T follicular helper cell (primary cell): ENCODE results near the gene MKNK2.
"Not testable (repeated sequence)": the region's sequence is repeated elsewhere in the genome, so short reads cannot be mapped to it uniquely, and the experiment has no call there.

ENCODE experiments used
- DNase-seq: peaks from one replicate; pipeline ENCODE4 v3.0.0-alpha.2; 2020; ENCODE audit warnings: low read depth

MKNK2 gene

DNA sequence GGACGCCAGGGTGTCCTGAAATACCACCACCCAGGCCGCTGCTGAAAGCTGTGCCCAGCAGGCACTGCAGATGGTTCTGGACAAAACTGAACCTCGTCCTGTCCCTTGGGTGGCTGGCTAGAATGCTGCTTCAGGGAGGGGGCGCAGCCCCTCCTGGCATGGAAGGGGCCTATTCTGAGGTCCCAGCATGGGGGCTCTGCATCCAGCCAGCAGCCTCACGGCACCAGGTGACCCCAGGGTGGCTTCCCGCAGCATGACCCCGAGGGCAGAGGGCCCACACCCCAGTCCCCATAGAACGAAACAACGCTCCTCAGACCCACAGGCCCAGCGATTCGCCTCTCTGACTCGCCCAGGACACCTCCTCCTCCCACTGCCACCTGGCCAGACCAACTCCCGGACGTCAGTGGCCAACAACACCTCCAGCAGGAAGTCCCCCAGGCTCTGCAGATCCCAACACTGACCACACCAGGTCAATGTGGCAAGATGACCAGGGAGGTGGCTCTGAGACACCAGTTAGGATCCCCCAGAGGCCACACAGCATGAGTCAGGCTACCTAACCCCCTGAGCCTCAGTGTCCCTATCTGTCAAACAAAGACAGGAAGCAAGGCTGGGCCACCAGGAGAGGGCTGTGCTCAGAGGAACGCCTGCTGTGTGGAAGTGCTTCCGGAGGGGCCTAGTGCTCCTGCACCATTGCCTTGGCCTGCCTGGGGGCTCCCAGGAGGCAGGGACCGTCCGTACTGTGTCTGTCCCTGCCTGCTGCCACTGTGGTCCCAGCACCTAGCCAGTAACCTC, 6.1 kb downstream of the MKNK2 start:
- DNase-seq = no peak

DNA sequence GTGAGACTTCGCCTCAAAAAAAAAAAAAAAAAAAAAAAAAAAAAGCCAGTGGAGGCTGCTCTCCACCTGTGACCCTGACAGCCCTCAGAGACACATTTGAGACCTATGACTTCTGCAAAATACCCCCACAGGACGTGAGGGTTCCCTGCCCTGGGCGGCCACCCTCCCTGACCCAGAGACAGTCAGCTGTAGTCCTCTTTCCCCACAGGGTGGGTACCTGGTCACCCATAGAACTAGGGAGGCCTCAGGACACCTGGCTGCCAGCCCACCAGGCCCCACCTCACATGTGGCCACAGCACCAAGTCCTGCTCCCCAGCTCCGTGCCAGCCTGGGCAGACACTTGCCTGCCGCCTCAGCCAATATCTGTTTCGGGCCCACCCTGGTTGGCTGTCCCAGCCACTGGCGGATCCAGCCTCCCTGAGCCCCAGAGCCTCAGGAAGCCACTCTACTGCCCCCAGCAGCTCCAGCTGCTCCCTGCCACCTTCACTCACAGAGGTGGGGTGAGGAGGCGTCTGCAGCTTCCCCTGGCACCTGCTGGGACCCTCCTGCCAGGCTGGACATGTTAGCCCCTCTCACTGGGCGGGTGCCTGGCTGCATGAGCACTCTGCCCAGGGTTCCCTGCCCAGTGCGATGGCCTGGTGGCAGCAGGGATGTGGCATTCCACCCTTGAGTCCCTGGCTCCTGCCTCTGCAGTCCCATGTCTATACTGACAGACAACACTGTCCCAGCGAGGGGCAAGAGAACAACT, 6.9 kb downstream of the MKNK2 start:
- DNase-seq = no peak

DNA sequence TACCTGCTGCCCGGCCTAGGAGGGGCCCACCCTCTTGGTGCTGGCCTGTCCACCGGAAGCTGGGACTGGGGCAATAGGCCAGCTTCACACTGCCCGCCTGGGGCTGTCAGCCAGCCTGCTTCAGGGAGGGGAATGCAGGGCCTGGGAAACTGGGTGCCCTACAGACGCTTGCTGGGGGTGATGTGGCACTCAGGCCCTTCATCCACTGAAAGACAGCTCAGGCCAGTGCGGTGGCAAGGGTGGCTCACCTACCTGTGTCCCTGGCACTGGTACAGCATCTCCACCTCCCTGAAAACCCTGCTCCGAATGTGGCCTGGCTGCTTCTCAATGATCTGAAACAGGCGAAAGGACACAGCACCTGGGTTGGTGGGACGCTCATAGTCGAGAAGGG, 7.8 kb downstream of the MKNK2 start:
- no peak for DNase-seq

DNA sequence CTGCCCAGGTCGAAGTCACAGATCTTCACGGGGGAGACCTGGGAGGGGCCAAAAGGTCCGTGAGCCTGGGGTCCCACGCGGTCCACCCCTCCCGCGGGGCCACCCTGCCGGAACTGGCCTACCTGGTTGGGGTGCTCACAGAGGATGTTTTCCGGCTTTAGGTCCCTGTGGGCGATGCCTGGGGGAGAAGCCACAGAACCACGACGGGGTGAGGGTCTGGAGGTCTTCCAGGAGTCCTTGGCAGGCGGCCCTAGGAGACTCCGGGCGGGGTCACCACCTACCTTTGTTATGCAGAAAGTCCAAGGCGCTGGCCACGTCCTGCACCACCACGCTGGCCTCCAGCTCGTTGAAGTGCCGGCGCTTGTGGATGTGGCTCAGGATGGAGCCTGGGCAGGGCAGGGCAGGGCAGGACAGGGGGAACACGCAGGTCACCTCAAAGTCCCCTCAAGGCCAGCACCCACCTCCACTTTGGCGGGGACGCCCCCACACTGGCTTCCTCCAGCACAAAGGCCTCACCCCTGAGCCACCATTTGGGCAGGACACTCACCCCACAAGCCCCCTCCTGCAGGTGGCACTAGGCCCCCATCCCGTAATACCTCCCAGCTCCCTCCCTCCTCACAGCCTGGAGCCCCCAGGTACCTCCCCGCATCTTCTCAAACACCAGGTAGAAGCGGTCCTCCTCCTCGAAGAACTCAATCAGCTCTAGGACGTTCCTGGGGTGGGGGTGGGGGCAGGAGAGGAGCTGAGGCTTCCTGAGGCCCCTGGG, 8.4 kb downstream of the MKNK2 start:
- no peak for DNase-seq

DNA sequence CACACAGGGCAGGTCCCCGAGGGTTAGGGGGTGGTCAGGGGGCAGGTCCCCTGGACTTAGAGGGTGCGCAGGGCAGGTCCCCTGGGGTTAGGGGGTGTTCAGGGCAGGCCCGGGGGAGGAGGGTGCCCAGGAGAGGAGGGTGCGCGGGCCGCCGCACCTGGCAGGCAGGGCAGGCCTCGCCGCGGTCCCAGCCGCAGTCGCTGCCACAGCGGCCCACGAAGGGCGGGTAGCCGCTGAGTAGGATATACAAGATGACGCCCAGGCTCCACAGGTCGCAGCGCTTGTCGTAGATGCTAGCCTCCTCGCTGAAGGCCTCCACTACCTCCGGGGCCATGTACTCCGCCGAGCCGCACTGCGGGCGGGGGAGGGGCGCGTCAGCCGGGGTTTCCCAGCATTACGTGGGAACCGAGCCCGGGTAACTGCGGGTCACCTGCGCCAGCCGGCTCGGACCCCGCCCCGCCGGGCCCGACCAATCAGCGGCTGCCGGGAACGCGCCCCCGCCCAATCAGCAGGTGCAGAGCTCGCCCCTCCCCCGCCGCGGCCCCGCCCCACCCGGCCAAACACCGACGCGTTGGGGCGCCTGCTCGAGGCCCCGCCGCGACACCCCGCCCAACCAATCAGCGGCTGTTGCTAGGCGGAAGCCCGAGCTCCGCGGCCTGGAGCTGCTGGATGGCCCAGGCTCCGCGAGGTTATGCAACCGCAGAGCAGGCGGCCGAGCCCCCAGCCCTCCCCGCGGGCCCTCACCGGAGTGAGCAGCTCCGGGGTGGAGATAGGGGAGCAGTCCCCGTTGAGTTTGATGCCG, 9.2 kb downstream of the MKNK2 start:
- peak; percentile 100 for DNase-seq

DNA sequence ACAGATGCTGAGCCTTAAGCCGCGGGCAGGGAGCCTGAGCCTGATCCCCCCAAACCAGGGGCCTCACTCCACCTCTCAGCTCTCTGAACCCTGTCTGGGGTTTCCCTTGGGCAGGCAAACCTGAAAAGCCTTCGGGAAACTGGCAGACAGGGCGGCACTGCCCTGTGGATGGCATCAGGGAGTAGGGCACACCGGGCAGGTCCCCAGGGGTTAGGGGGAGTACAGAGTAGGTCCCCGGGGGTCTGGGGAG, 9.7 kb downstream of the MKNK2 start:
- no peak for DNase-seq

DNA sequence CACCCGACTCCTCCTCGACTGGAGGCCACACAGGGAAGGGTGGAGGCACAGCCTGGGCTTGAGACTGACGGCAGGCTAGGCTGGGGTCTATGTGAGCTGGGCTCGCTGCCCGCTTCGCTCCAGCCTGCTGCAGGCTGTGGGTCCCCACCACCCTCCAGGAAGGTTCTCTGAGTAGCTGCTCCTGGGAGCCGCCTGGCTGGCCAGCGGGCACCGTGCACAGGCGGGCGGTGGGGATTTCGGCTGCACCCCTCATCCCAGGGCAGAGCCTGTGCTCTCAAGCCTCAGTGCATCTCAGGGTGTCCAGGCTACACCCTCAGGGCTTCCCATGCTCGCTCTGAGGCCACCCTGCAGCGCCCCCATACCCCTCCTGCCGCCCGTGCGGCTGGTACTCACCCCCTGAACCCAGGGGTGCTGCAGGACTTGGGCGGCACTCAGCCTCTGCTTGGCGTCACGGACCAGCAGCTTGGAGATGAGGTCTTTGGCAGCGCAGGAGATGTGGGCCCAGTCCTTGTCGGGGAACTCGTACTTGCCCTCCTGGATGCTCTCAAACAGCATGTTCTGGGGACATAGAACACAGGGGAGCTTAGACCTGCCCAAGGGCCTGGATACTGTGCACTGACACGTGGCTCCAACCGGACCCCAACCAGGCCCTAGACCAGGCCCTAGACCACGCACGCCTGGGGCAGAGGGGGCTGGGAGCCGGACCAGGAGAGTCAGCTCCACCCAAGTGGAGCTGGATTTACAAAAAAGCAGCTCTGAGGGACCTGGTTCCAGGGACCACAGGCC, 10.2 kb downstream of the MKNK2 start:
- no peak for DNase-seq

DNA sequence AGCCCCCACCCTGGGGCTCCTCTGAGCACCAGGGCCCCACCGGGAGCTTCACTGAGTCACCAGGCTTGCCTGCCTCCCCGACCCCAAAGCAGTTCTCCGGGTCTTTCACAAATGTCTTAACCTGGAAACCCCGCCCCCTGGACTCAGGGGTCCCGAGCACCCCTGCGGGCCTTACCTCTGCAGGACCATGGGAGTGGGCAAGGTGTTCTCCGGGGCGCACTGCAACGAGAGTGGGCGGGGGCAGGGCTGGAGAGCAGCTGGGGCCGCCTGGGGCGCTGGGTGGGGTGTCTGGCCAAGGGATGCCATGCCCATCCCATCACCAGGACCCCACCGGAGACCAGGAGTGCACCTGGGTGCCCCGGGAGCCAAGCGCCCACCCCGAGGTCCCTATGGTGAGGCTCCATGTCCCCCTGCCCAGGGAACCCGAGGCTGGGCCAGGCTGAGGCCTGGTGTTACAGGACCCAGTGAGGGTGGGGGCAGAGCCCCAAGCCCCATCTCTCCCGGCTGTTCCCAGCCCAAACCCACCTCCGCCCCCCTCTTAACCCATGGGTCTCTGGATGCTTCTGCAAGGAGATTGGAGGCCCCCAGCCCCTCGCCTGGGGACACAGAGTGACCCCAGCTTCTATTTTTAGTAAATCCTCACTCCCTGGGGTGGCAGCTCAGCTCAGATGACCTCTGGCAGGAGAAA, 10.9 kb downstream of the MKNK2 start:
- DNase-seq = no peak

DNA sequence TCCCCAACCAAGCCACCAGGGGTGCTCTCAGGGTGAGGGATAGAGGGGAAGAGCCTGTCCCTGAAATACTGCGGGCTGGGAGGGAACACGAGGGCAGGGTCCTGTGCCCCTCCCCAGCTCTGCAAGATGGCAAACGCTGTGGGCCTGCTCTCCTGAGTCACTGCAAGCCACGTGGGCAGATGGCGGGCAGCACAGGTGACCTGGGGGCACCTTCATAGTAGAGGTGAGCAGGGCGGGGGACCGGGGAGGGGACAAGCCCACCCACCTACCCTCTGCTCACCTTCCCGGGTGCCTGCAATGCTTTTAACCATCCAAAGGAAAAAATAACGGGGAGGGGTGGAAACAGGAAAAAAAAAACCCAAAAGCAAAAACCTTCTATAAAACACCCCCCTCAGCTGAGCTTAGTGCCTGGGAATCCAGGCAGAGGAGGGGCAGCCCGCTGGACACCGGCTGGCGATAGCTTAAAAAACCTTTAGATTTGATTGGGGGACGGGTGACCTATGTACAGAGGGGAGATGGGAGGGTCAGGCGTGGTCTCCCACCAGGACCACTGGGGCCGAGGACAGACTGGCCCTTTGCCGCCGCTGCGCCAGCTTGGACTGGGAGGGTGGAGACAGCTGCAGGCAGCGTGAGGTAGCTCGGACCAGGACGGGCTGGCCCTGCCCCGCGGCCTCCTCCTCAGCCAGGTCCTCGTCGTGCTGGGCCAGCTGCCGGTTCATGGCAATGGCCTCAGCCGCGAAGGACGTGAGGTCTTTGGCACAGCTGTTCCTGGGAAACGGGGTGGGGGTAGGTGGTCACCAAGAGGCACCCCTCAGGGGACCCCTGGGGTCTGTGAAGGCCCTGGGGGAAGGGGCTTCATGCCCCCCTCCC, 11.7 kb downstream of the MKNK2 start:
- no peak for DNase-seq

DNA sequence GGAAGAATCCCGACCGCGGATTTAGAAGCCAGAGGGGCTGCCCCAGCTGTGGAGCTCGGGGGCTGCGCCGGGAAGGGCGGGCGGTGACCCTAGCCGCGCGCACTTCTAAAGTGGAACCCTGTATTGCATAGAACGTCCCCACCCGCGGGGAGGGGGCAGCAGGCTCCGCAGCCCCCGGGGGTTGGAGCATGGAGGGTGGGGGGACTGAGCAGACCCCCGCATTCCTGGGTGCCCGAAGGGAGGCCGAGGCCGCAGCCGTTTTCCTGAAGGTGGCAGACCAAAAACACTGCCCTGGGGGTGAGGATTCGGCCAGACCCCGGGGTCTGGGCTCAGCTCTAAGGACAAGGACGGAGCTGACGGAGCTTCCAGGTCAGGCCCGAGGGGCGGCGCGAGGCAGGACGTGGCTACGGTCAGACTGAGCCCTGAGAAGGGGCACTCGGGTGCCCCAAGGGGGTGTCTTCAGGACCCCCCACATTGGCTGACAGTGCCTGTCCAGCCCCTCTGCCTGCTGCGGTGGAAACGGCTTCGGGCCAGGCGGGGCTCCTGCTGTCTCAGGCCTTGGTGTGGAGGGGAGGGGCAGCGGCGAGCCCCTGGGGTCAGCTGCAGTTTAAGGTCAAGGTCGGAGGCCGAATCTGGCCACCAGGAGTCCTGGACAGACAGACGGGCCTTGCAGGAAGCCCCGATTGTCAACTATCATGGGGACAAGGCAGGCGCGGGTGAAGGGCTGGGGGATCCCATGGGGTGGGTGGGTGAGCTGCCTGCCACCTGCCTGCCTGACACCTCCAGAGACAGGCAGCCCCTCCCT, 12.6 kb downstream of the MKNK2 start:
- no peak for DNase-seq

DNA sequence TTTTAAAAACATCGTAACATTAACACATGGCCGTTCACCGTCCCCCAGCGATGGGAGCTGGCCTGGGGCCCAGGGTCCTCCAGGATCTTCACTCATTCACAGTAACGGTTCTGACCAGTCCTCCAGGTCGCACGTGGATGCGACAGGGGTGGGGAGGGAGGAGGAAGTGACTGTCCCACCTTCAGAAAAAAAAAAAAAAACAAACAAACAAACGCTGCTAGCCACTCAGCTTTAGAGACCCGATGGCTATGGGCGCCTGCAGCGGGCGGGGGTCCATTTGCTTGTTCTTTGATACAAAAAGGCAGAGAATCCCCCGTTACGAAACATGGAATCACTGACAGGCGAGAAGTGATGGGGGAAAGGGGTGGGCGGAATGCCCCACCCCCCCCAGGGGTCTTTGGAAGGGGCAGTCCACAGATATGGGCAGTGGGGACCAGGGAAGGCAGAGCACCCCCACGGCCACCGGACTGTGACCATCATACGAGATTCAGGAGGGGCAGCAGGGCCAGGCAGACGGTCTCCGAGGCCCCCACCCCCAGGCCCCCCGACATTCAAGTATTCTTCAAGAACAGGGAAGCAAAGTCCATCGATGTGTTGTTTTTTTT, 13.3 kb downstream of the MKNK2 start:
- no peak for DNase-seq

DNA sequence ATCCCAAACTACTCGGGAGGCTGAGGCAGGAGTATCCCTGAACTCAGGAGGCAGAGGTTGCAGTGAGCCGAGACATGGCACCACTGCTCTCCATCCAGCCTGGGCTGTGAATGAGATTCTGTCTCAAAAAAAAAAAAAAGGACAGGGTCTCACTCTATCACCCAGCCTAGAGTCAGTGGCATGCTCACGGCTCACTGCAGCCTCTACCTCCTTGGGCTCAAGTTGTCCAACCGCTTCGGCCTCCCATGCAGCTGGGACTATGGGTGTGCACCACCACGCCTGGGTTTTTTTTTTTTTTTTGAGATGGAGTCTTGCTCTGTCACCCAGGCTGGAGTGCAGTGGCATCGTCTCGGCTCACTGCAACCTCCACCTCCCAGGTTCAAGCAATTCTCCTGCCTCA, 14.6 kb downstream of the MKNK2 start:
- DNase-seq = no peak

DNA sequence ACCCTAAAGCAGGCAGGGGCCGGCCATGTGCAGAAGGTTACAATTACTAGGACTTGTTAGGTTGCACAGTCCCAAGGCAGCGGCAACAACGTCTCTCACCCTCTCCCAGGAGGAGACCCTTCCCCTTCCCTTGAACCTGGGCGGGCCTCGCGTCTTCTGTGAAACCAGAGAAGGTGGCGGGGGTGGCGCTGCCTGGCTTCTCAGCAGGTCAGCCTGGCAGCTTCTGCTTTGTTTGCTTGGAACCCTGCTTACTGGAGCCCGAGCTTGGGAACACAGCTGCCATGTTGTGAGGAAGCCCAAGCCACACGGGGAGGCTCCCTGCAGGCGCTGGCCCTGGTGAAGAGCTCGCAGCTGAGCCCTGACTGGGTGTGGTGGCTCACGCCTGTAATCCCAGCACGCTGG, 15.5 kb downstream of the MKNK2 start:
- DNase-seq = no peak

DNA sequence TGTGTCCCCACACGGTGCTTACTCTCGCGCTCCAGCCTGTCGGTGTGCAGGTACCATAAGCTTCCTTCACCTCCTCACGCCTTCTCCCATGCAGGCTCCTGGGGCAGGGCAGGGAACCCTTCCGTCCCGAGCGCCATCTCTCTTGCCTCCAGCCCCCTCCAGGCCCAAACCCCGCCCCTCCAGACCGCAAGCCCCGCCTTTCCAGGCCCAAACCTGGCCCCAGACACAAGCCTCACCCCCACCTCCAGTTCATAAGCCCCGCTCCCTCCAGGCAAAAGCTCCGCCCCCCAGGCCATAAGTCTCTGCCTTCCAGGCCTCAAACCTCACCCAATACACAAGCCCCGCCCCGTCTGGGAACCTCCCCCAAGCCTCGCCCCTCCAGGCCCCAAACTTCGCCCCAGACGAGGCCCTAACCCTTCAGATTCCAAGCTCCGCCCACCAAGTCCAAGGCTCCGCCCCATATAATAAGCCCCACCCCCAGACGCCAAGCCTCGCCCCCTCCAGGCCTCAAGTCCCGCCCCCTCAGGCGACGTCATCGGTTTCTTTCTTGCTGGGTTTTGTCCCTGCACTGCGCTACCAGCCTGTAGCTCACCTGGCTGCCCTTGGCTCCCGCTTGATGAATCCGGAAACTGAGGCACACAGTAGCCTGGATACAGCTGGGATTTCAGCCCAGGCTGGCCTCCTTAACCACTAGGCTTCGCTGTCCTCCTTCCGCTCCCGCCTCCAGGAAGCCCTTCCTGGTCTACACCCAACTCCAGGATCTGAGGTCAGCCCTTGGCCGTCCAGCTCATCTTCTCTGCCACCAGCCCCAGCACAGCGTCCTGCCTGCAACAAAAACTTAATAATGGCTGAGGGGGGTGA, 16.1 kb downstream of the MKNK2 start:
- DNase-seq = peak; percentile 62

DNA sequence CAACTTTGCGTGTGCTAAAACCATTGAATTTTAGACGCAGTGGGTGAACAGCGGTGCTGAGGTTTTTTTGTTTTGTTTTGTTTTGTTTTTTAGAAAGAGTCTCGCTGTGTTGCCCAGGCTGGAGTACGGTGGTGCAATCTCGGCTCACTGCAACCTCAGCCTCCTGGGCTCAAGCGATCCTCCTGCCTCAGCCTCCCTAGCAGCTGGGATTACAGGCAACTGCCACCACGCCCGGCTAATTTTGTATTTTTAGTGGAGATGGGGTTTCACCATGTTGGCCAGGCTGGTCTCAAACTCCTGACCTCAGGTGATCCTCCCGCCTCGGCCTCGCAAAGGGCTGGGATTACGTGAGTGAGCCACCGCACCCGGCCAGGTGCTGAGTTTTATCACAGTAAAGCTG, 16.8 kb downstream of the MKNK2 start:
- not testable (repeated sequence) for DNase-seq

DNA sequence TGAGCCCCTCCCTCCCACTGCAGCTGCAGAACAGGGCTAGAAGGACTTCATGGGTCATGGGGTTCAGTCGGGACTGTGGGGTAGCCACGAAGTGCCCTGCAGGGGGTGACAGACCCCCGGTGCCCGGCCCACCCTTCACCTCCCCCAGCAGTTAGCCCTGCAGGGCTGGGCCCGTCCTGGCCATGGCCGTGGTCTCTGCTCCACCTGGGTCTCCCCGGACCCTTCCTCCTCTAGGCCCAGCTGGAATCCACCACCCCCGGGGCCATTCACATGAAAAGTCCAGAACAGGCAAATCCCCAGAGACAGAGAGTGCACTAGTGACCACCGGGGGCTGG, 17.3 kb downstream of the MKNK2 start:
- no peak for DNase-seq

DNA sequence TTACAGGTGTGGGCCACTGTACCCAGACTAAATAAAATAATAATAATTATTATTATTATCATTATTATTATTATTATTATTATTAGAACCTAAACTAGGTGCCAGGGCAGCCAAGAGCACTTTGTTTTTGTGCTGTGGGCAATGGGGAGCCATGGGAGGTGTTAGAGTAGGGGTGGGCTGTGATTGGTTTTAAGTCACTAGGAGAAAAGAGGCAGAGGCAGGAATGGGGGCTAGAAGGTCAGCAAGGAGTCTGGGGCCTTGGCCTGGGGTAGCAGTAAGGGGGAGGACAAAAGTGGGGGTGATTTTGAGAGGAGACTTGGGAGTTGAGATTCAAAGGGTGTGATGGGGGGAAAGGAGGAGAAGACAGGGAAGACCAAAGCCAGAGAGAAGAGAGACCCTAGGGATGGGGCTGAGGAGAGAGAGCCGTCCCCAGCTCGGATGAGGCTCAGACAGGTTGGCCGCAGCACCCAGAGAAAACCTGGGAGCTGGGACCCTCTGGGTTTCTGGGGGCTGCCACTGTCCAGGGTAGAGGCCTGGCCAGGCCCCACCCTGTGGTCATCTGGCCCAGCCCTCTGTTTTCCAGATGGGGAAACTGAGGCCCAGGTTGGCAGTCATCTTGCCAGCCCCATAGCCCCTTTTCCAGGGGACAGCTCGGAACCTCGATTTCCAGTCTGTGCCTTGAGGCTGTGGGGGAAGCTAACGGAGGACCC, 17.8 kb downstream of the MKNK2 start:
- no peak for DNase-seq
